HG02943 (cell line): ENCODE data around the gene MPRIP.

Experiments used
- ATAC-seq: cut with Tn5 transposase; IDR thresholded peaks from one replicate; pipeline ENCODE4 v1.9.1; 2021; ENCODE audit warnings: mild to moderate bottlenecking, low read depth, moderate library complexity; ENCODE audit not compliant: unreplicated experiment

MPRIP gene

DNA sequence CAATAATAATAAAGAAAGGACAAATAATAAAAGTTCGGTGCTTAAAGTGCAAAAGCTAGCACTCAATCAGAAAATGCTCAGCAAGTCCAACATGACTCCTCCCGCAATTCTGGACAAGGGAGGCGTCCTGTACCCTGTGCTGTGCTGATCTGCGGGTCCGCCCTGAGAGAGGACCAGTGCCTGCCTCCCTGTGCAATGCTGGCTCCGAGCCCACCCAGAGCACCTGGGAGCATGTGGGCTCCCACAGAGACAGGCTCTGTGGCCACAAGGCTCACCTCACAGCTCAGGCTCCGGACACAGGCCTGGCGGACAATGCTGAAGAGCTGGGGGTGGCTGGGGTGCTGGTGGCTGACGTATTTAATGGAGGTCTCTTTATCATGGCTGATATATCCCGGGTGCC, 183.6 kb downstream of the MPRIP start:
- no peak for ATAC-seq

GRCh38 chr17:17226451-17227265, 184.4 kb downstream of the MPRIP start:
- ATAC-seq = no peak

DNA sequence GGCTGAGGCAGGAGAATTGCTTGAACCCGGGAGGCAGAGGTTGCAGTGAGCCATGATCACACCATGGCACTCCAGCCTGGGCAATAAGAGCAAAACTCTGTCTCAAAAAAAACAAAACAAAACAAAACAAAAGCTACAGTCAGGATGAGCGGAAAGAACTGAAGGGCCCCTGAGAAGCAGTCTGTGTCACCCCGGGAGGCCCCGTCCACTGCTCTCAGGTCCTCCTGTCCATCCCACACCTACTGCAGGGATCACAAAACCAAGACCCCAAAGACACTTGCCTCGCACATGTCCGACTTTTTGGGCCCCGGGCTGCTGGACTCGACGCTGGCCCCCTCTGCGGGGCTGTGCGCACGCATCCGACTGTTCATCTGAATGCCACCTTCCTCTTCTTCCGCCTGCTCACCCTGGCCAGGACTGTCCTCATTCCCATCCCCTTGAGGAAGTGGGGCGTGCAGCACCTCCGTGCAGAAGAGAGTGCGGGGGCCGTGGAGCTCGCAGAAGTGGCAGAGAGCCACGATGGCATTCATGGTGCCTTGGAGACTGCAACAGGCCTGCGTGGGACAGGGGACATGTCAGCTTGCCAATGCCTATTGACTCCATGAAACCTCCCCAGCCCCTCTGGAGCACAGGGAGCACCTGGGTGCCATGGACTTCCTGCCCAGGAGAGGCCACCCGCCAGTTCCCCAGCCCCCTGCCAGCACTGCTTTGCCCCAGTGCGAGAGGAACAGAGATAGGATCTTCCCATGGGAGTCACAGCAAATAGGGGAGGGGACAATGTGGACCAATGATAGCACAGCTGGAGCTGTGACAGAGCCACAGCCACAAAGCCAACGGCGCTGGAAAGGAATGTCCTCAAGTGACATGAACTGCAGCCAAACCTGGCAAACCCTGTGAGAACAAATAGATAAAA, 185.6 kb downstream of the MPRIP start:
- ATAC-seq = no peak

- no peak for ATAC-seq
Measured at GRCh38 chr17:17228521-17229279, 186.4 kb downstream of the MPRIP start.

DNA sequence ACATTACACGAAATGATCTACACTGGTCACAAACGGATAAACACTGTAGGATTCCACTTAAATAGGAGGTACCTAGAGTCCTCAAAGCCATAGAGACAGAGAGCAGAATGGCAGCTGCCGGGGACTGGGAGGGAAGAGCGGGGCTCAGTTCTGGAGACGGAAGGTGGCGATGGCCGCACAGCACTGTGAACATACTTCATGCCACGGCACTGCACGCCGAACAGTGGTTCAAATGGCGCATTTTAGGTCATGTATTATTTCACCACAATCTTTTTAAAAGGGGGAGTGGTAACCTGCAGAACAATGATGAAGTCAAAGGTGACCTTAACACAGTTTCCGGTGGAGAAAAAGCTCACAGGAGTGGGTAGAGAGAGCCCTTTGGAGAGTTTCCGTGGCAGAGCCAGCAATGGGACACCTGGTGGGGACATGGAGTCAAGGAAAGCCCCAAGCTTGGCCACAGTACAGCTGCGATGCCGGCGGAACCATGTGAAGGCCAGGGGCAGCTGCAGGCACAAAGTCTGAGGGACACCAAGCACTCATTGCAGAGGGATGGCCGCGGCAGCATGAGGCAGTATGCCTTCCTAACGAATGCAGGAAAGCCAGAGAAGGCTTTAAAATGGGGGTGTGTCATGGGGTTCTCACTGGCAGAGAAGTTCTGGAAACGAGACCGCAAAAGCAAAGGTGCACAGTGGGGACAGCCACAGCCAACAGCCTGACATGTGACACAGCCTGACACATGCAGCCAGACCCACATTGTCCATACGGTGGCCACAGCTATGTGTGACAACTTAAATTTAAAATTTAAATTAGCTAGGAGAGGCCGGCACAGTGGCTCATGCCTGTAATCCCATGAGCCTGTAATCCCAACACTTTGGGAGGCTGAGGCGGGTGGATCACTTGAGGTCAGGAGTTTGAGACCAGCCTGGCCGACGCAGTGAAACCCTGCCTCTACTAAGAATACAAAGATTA, 187.4 kb downstream of the MPRIP start:
- ATAC-seq = no peak

- no peak for ATAC-seq
Measured at GRCh38 chr17:17231621-17232302, 189.5 kb downstream of the MPRIP start.

GRCh38 chr17:17232303-17232621, 190.0 kb downstream of the MPRIP start:
- ATAC-seq = no peak

DNA sequence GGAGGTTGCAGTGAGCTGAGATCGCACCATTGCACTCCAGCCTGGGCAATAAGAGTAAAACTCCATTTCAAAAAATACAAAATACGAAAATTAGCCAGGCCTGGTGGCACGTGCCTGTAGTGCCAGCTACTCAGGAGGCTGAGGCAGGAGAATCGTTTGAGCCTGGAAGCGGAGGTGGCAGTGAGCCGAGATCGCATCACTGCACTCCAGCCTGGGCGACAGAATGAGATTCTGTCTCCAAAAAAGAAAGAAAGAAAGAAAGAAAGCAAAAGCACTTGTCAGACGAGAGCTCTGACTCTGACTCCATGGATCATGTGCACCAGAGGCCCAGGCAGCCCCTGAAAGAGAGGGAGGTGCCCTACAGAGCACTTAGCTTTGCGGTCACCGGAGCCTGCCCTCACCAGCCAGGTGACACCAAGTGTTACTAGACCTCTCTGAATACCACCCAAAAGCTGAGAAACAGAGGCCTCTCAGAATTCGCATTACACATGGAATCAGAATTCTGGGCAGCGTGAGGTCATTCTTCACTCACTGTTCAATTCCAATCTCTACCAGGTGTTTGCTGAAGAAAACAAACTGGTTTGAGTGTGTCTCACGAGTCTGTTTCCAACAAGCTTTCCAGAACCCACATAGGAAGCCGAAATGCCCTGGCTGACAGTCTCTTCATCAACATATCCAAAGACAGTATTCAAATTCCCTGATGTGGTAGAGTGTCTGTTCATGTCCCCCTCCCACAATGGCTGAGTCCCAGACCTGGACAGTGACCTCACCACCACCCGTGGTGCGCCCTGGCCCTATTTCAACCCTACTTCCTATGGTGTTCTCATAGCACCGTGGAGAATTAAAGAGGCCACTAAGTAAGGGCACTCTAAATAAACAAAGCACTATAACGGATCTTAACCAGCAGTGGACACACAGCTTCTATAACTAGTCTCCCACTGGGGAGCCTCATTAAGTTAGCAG, 193.2 kb downstream of the MPRIP start:
- no peak for ATAC-seq

DNA sequence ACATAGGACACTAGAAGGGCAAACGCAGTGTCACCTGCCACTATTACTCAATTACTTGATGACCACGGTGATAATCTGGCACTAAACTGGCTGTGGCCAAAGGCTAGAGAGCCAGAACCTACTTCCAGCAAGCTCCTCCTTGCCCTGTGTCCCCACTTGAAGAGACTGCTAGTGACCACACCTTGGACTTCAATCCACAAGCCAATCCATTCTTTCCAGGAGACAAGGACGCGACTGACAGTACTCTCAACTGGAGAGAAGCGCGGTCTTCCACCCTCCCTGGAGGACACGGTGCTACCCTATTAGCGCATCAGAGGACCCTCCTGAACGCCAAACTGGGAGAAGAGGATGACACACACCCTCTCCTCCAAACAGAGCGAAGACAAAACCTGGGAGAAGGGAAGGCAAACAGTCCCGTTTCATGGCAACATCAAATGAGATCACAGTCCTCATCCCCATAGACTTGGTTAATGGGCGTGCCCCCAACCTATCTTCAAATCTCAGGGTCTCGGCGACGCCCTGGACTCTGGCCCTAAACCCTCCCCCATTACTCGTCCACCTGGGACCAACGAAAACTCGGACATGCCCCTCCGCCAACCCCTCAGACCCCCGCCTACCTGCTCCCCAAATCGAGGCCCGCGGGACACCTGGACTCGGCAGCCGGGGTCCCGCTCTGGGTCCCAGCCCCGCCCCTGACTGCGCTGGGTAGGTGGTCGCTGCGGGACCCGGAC, 194.2 kb downstream of the MPRIP start:
- ATAC-seq = peak; percentile 2

- peak; percentile 68 for ATAC-seq
Measured at GRCh38 chr17:17237026-17237799, 195.0 kb downstream of the MPRIP start, which contains the start of gene FLCN. Gene FLCN, minus strand, starts transcription at chr17:17237168. Its CDS starts 9,031 bp downstream, at chr17:17228137.

DNA sequence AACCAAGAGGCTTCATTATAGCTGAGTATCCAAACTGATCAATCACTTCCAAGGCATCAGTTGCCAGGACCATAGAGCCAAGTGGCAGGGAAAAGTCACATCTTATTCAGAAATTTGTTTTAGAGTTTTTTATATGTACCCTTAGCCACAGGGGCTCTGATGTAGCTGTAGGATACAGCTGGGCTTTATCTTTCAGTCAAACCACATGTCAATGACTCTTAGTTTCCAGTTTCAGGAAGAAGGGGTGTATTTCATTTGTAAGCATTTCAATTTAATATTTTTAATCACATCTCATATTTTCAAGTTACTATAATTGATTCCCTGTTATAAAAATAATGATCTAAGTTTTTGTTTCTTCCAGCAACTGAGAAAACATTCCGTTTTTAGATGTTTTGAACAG, 197.6 kb downstream of the MPRIP start:
- ATAC-seq = no peak

- no peak for ATAC-seq
Measured at GRCh38 chr17:17241656-17242055, 199.4 kb downstream of the MPRIP start.

GRCh38 chr17:17242246-17242645, 200.0 kb downstream of the MPRIP start:
- ATAC-seq = no peak
